K562 (cell line): Measurements from ENCODE around the gene DHX58. TPM values are rescaled to one million over a fixed set of nuclear protein-coding genes. Genes with fewer than 3 reads are reported as not detected.

Source experiments
- GABPB1 ChIP-seq: sonication (generic); formaldehyde crosslinking; IDR thresholded peaks from 2 replicates; pipeline ENCODE4 v1.8.0; 2022; ENCODE audit warnings: mild to moderate bottlenecking, missing genetic modification reagents
- ILF3 ChIP-seq: fragments of 450-650 bp; IDR thresholded peaks from 2 replicates; pipeline ENCODE4 v1.6.1; 2018; ENCODE audit warnings: antibody characterized with exemption, mild to moderate bottlenecking, moderate library complexity, borderline replicate concordance
- PPARD ChIP-seq: fragments of 250-450 bp; sonication (Bioruptor Pico); IDR thresholded peaks from 2 replicates; pipeline ENCODE4 v1.8.0; 2022; ENCODE audit warnings: inconsistent platforms, mild to moderate bottlenecking, moderate library complexity
- RAD21 ChIP-seq, 2 experiments: fragments of 250-450 bp in 1 of 2; fragments of 450-650 bp in 1 of 2; sonication (Bioruptor Pico) in 1 of 2; formaldehyde crosslinking in 1 of 2; IDR thresholded peaks in 1 of 2; conservative IDR thresholded peaks in 1 of 2; 2 replicates each; pipeline versions ENCODE4 v1.4.0 to v1.8.0; 2020 to 2022; ENCODE audit warnings: mild to moderate bottlenecking in 2 of 2, moderate library complexity in 1 of 2
- ZBTB7A ChIP-seq: IDR thresholded peaks from 2 replicates; pipeline ENCODE4 v1.6.1; 2011; ENCODE audit warnings: low read depth, mild to moderate bottlenecking, low read length, moderate library complexity, borderline replicate concordance; ENCODE audit not compliant: control insufficient read depth
- ZNF175 ChIP-seq: fragments of 200-800 bp; sonication (Bioruptor generic); IDR thresholded peaks from 2 replicates; pipeline ENCODE4 v1.6.1; 2016; ENCODE audit warnings: low read depth, mild to moderate bottlenecking, missing genetic modification characterization, missing compliant biosample characterization
- ZSCAN32 ChIP-seq: fragments of 450-650 bp; formaldehyde crosslinking; IDR thresholded peaks from 2 replicates; pipeline ENCODE4 v1.4.0; 2020; ENCODE audit warnings: mild to moderate bottlenecking, moderate library complexity
- polyA plus RNA-seq, 8 experiments: library from polyadenylated mRNA; depleted of rRNA in 4 of 8; stranded (reverse) in 5 of 8; unstranded in 3 of 8; fragments of >200 nt; fragmentation: Nextera tagmentation in 2 of 8; fragmentation: Illumina TruSeq in 1 of 8; extraction: Ambion mirVana in 2 of 8; extraction: Trizol in 1 of 8; gene quantifications; 2 replicates each; pipeline versions ENCODE4 v1.2.1 to v1.2.3, GENCODE V29; 2011 to 2014; ENCODE audit warnings: inconsistent platforms in 1 of 8, missing spikeins in 1 of 8
- total RNA-seq, 7 experiments: library from RNA; depleted of rRNA in 6 of 7; stranded (reverse); fragments of >200 nt in 6 of 7; fragmentation: Illumina TruSeq in 2 of 7; extraction: Trizol in 2 of 7; gene quantifications; 2 replicates each; pipeline versions ENCODE4 v1.2.1 to v1.2.3, GENCODE V29; 2011 to 2021; ENCODE audit warnings: low replicate concordance in 1 of 7
- TF ChIP-seq, protein P1 (sequence below): fragments of 200-800 bp; sonication (Bioruptor generic); IDR thresholded peaks from 2 replicates; pipeline ENCODE4 v1.6.1; 2016; ENCODE audit warnings: missing genetic modification characterization, missing compliant biosample characterization
- TF ChIP-seq, protein P2 (sequence below): fragments of 200-400 bp; formaldehyde crosslinking; IDR thresholded peaks from 2 replicates; pipeline ENCODE4 v1.6.1; 2017; ENCODE audit warnings: mild to moderate bottlenecking, low read depth, low read length, moderate library complexity
- TF ChIP-seq, protein P3 (sequence below): IDR thresholded peaks from 3 replicates; pipeline ENCODE4 v1.6.1; 2011; ENCODE audit warnings: borderline replicate concordance, mild to moderate bottlenecking; ENCODE audit not compliant: insufficient read length, insufficient read depth
- TF ChIP-seq, protein P4 (sequence below): sonication (generic); formaldehyde crosslinking; IDR thresholded peaks from 2 replicates; pipeline ENCODE4 v1.8.1; 2023; ENCODE audit warnings: mild to moderate bottlenecking, missing genetic modification reagents
- TF ChIP-seq, protein P5 (sequence below): fragments of 250-450 bp; sonication (Bioruptor Pico); IDR thresholded peaks from 2 replicates; pipeline ENCODE4 v1.8.0; 2022; ENCODE audit warnings: inconsistent platforms

DHX58 gene
- total and polyA plus RNA-seq, 9 of the 15 experiments (the other 6 are each of a cell fraction or from before 2014, with no cell fraction given), result 0.15 to 3.0 (median 1.4) TPM

DNA sequence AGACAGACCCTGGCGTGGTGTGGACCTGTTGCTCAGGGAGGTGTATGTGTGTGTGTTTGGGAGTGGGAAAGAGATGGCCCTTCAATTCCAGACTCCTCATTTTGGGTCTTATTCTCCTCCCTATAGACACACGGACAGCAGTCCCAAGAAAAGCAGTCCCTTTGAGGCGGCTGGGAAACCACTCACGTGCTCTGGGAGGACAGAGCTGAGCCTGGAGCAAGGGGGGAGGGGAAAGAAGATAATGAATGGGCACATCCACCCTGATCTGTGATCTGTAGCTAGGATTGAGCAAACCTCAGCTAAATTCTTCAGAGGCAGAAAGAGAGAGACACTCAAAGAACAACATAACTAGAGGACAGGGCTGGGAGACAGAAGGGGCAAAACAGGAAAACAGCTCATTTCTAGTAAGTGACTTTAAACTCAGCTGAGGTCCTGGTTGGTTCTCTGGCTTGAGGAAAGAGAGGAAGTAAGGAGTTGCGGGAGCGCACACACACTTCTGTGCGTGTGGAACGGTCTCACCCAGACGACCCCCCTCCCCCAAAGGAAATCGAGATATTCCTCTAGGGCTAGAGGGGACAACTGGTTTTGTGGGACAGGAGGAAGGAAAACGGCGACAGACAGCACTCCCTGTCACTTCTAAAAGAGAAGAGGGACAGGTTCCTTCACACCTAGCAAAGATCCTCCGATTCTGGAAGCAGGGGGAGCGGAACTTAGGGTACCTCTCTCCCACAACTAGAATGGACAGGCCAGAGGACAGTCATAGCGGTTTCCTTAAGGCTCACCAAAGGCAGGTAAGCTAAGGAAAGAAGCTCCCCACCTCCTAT lies 41.6 kb upstream of the DHX58 start (continued):
- TF ChIP-seq, protein P1, sequence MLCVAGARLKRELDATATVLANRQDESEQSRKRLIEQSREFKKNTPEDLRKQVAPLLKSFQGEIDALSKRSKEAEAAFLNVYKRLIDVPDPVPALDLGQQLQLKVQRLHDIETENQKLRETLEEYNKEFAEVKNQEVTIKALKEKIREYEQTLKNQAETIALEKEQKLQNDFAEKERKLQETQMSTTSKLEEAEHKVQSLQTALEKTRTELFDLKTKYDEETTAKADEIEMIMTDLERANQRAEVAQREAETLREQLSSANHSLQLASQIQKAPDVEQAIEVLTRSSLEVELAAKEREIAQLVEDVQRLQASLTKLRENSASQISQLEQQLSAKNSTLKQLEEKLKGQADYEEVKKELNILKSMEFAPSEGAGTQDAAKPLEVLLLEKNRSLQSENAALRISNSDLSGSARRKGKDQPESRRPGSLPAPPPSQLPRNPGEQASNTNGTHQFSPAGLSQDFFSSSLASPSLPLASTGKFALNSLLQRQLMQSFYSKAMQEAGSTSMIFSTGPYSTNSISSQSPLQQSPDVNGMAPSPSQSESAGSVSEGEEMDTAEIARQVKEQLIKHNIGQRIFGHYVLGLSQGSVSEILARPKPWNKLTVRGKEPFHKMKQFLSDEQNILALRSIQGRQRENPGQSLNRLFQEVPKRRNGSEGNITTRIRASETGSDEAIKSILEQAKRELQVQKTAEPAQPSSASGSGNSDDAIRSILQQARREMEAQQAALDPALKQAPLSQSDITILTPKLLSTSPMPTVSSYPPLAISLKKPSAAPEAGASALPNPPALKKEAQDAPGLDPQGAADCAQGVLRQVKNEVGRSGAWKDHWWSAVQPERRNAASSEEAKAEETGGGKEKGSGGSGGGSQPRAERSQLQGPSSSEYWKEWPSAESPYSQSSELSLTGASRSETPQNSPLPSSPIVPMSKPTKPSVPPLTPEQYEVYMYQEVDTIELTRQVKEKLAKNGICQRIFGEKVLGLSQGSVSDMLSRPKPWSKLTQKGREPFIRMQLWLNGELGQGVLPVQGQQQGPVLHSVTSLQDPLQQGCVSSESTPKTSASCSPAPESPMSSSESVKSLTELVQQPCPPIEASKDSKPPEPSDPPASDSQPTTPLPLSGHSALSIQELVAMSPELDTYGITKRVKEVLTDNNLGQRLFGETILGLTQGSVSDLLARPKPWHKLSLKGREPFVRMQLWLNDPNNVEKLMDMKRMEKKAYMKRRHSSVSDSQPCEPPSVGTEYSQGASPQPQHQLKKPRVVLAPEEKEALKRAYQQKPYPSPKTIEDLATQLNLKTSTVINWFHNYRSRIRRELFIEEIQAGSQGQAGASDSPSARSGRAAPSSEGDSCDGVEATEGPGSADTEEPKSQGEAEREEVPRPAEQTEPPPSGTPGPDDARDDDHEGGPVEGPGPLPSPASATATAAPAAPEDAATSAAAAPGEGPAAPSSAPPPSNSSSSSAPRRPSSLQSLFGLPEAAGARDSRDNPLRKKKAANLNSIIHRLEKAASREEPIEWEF (CRISPR knock-in tag), result no peak
- 0 out of 2 replicates have a peak, but pooled peaks have one; percentile 26 for TF ChIP-seq ZNF175
- no peak for TF ChIP-seq RAD21 (CRISPR knock-in tag; conservative IDR thresholded peaks at IDR 0.05 in 1 of 2, IDR thresholded peaks at IDR 0.05 in 1 of 2)
- 0 out of 2 replicates have a peak, but pooled peaks have one; percentile 10 for TF ChIP-seq ZBTB7A
- TF ChIP-seq PPARD (CRISPR knock-in tag), result no peak
- TF ChIP-seq, protein P2, sequence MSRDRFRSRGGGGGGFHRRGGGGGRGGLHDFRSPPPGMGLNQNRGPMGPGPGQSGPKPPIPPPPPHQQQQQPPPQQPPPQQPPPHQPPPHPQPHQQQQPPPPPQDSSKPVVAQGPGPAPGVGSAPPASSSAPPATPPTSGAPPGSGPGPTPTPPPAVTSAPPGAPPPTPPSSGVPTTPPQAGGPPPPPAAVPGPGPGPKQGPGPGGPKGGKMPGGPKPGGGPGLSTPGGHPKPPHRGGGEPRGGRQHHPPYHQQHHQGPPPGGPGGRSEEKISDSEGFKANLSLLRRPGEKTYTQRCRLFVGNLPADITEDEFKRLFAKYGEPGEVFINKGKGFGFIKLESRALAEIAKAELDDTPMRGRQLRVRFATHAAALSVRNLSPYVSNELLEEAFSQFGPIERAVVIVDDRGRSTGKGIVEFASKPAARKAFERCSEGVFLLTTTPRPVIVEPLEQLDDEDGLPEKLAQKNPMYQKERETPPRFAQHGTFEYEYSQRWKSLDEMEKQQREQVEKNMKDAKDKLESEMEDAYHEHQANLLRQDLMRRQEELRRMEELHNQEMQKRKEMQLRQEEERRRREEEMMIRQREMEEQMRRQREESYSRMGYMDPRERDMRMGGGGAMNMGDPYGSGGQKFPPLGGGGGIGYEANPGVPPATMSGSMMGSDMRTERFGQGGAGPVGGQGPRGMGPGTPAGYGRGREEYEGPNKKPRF, result no peak
- TF ChIP-seq, protein P3, sequence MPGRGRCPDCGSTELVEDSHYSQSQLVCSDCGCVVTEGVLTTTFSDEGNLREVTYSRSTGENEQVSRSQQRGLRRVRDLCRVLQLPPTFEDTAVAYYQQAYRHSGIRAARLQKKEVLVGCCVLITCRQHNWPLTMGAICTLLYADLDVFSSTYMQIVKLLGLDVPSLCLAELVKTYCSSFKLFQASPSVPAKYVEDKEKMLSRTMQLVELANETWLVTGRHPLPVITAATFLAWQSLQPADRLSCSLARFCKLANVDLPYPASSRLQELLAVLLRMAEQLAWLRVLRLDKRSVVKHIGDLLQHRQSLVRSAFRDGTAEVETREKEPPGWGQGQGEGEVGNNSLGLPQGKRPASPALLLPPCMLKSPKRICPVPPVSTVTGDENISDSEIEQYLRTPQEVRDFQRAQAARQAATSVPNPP, result no peak
- no peak for TF ChIP-seq ZSCAN32 (CRISPR knock-in tag)
- TF ChIP-seq, protein P4, sequence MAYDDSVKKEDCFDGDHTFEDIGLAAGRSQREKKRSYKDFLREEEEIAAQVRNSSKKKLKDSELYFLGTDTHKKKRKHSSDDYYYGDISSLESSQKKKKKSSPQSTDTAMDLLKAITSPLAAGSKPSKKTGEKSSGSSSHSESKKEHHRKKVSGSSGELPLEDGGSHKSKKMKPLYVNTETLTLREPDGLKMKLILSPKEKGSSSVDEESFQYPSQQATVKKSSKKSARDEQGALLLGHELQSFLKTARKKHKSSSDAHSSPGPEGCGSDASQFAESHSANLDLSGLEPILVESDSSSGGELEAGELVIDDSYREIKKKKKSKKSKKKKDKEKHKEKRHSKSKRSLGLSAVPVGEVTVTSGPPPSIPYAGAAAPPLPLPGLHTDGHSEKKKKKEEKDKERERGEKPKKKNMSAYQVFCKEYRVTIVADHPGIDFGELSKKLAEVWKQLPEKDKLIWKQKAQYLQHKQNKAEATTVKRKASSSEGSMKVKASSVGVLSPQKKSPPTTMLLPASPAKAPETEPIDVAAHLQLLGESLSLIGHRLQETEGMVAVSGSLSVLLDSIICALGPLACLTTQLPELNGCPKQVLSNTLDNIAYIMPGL, result no peak
- no peak for TF ChIP-seq GABPB1 (CRISPR knock-in tag)
- TF ChIP-seq ILF3, result no peak
- TF ChIP-seq, protein P5, sequence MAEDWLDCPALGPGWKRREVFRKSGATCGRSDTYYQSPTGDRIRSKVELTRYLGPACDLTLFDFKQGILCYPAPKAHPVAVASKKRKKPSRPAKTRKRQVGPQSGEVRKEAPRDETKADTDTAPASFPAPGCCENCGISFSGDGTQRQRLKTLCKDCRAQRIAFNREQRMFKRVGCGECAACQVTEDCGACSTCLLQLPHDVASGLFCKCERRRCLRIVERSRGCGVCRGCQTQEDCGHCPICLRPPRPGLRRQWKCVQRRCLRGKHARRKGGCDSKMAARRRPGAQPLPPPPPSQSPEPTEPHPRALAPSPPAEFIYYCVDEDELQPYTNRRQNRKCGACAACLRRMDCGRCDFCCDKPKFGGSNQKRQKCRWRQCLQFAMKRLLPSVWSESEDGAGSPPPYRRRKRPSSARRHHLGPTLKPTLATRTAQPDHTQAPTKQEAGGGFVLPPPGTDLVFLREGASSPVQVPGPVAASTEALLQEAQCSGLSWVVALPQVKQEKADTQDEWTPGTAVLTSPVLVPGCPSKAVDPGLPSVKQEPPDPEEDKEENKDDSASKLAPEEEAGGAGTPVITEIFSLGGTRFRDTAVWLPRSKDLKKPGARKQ, result no peak
